ENCODE measurements around the gene ZNF3.
A peak's percentile ranks its signal among the peaks of the same experiment; 100 is the strongest.
"Not testable (repeated sequence)": the region's sequence is repeated elsewhere in the genome, so short reads cannot be mapped to it uniquely, and the experiment has no call there.

The ZNF3 gene

GRCh38 chr7:100081535-100082102 lies at the start of gene ZNF3:
Gene ZNF3 (minus strand): TSS chr7:100081723. CDS start chr7:100077357, 4,366 bp downstream.
- DNase-seq (ENCODE audit: low read depth, low spot score): peak; percentile 96

GRCh38 chr7:100130608-100131453 lies 49.3 kb upstream of the ZNF3 start:
- no peak for DNase-seq (ENCODE audit: low read depth, low spot score)

- not testable (repeated sequence) for DNase-seq (ENCODE audit: low read depth, low spot score)
Observed at GRCh38 chr7:100130220-100130607, 48.7 kb upstream of the ZNF3 start.

- DNase-seq (ENCODE audit: low read depth, low spot score): no peak
Observed at GRCh38 chr7:100128637-100128963, 47.1 kb upstream of the ZNF3 start.

- DNase-seq (ENCODE audit: low read depth, low spot score): no peak
Observed at GRCh38 chr7:100127866-100128636, 46.5 kb upstream of the ZNF3 start.

GRCh38 chr7:100126931-100127865 lies 45.7 kb upstream of the ZNF3 start, which contains the start of gene MBLAC1:
Gene MBLAC1 (plus strand): TSS chr7:100126967. CDS start chr7:100127396, 429 bp downstream.
- DNase-seq (ENCODE audit: low read depth, low spot score): no peak

- no peak for DNase-seq (ENCODE audit: low read depth, low spot score)
Observed at GRCh38 chr7:100126239-100126930, 44.9 kb upstream of the ZNF3 start.

GRCh38 chr7:100124301-100125230 lies 43.0 kb upstream of the ZNF3 start:
- no peak for DNase-seq (ENCODE audit: low read depth, low spot score)

GRCh38 chr7:100122568-100122967 lies 41.0 kb upstream of the ZNF3 start:
- DNase-seq (ENCODE audit: low read depth, low spot score): no peak

GRCh38 chr7:100122067-100122466 lies 40.5 kb upstream of the ZNF3 start:
- no peak for DNase-seq (ENCODE audit: low read depth, low spot score)

GRCh38 chr7:100120733-100121036 lies 39.2 kb upstream of the ZNF3 start:
- no peak for DNase-seq (ENCODE audit: low read depth, low spot score)

GRCh38 chr7:100119970-100120732 lies 38.6 kb upstream of the ZNF3 start:
- no peak for DNase-seq (ENCODE audit: low read depth, low spot score)

- DNase-seq (ENCODE audit: low read depth, low spot score): no peak
Observed at GRCh38 chr7:100119072-100119969, 37.8 kb upstream of the ZNF3 start, which contains the start of the genes CNPY4 and TAF6. Gene CNPY4 (plus strand): TSS chr7:100119634. CDS start chr7:100119745, 111 bp downstream. Gene TAF6 (minus strand): TSS chr7:100119358. CDS start chr7:100114209, 5,149 bp downstream.

GRCh38 chr7:100118388-100119071 lies 37.0 kb upstream of the ZNF3 start:
- DNase-seq (ENCODE audit: low read depth, low spot score): no peak

GRCh38 chr7:100115026-100115425 lies 33.5 kb upstream of the ZNF3 start:
- DNase-seq (ENCODE audit: low read depth, low spot score): no peak

GRCh38 chr7:100111914-100112313 lies 30.4 kb upstream of the ZNF3 start:
- DNase-seq (ENCODE audit: low read depth, low spot score): no peak

- no peak for DNase-seq (ENCODE audit: low read depth, low spot score)
Observed at GRCh38 chr7:100111156-100111555, 29.6 kb upstream of the ZNF3 start.

Data from iPS DF 19.7 (cell line).